Measurements from ENCODE around the gene RDM1.

RDM1 gene

GRCh38 chr17:35878361-35878760 lies 52.2 kb downstream of the RDM1 start:
- TF ChIP-seq GABPA (IDR thresholded peaks at IDR 0.05; ENCODE audit: low read depth) (no peak), REST (IDR thresholded peaks at IDR 0.05; ENCODE audit: insufficient replicate concordance, low read depth) (no peak), SPI1 (IDR thresholded peaks at IDR 0.05; ENCODE audit: borderline replicate concordance, low read depth) (no peak), CTCF (IDR thresholded peaks at IDR 0.05; ENCODE audit: insufficient read depth, low read length) (no peak)
- no peak for DNase-seq (ENCODE audit: low read depth in 1 of 2, low spot score in 1 of 2)
- Histone ChIP-seq H3K27me3 (ENCODE audit: insufficient read depth, poor library complexity, severe bottlenecking) (no peaks in the 10 kb centered on the region), H3K27ac (replicated peaks) (no peak overlapping the region), H3K4me3 (replicated peaks; ENCODE audit: insufficient read depth, low read length) (no peak overlapping the region)

GRCh38 chr17:35877345-35878029 lies 53.1 kb downstream of the RDM1 start:
- H3K4me3 ChIP-seq (replicated peaks; ENCODE audit: insufficient read depth, low read length) = no peak overlapping the region
- H3K27ac ChIP-seq (replicated peaks) = no peak overlapping the region
- no peak for TF ChIP-seq POLR2AphosphoS5 (IDR thresholded peaks at IDR 0.05; ENCODE audit: low read depth)
- TF ChIP-seq SPI1 (IDR thresholded peaks at IDR 0.05; ENCODE audit: borderline replicate concordance, low read depth) = no peak
- TF ChIP-seq REST (IDR thresholded peaks at IDR 0.05; ENCODE audit: insufficient replicate concordance, low read depth) = no peak
- TF ChIP-seq GABPA (IDR thresholded peaks at IDR 0.05; ENCODE audit: low read depth) = no peak
- no peak for TF ChIP-seq CTCF (IDR thresholded peaks at IDR 0.05; ENCODE audit: insufficient read depth, low read length)
- H3K27me3 ChIP-seq (ENCODE audit: insufficient read depth, poor library complexity, severe bottlenecking) = no peaks in the 10 kb centered on the region
- no peak for DNase-seq (ENCODE audit: low read depth in 1 of 2, low spot score in 1 of 2)

- TF ChIP-seq CTCF (IDR thresholded peaks at IDR 0.05; ENCODE audit: insufficient read depth, low read length) (no peak), REST (IDR thresholded peaks at IDR 0.05; ENCODE audit: insufficient replicate concordance, low read depth) (no peak), GABPA (IDR thresholded peaks at IDR 0.05; ENCODE audit: low read depth) (no peak), SPI1 (IDR thresholded peaks at IDR 0.05; ENCODE audit: borderline replicate concordance, low read depth) (no peak), POLR2AphosphoS5 (IDR thresholded peaks at IDR 0.05; ENCODE audit: low read depth) (no peak)
- no peaks in the 10 kb centered on the region for H3K27me3 ChIP-seq (ENCODE audit: insufficient read depth, poor library complexity, severe bottlenecking)
- DNase-seq (ENCODE audit: low read depth in 1 of 2, low spot score in 1 of 2) = no peak
- H3K4me3 ChIP-seq (replicated peaks; ENCODE audit: insufficient read depth, low read length) = no peak overlapping the region
- no peak overlapping the region for H3K27ac ChIP-seq (replicated peaks)
Measured at GRCh38 chr17:35876534-35876933, 54.0 kb downstream of the RDM1 start.
